Right ventricle myocardium inferior (tissue), 1 donor: ENCODE measurements around the gene GIPC2. TPM values are rescaled to one million over a fixed set of nuclear protein-coding genes. Genes with fewer than 3 reads are reported as not detected.
"Not testable (repeated sequence)": the region's sequence is repeated elsewhere in the genome, so short reads cannot be mapped to it uniquely, and the experiment has no call there.

Source experiments
- ATAC-seq: fragments of 200-7000 bp; cut with Tn5 transposase; one replicate; pipeline ENCODE4 v1.9.1; 2020; ENCODE audit warnings: mild to moderate bottlenecking, moderate library complexity
- DNase-seq: peaks from one replicate; pipeline ENCODE4 v3.0.0; 2021; ENCODE audit errors: missing footprints
- intact Hi-C: fragments of 100-400 bp; cut with DNase I; formaldehyde crosslinking; loops from one replicate; pipeline ENCODE4 v1.11.0; 2022
- long read RNA-seq: library from polyadenylated mRNA; unstranded; transcript quantifications from one replicate; pipeline ENCODE4 v2.0.0, GENCODE V29; 2021
- total RNA-seq: library from RNA; stranded (reverse); fragmentation: NEBNext Ultra II Directional; extraction: Animal tissue kit (Norgen Biotek cat#: 25700); gene quantifications from one replicate; pipeline ENCODE4 v1.2.1, GENCODE V29; 2021
- donor health status: DM: no; HTN: yes; CAD: no; lungs with severe emphysema.

Gene GIPC2, protein sequence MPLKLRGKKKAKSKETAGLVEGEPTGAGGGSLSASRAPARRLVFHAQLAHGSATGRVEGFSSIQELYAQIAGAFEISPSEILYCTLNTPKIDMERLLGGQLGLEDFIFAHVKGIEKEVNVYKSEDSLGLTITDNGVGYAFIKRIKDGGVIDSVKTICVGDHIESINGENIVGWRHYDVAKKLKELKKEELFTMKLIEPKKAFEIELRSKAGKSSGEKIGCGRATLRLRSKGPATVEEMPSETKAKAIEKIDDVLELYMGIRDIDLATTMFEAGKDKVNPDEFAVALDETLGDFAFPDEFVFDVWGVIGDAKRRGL
- total RNA-seq = 2.5 TPM
- long read RNA-seq, partial matches to known transcripts = 0 of 6 reads
- long read RNA-seq, other reads (novel, unspliced or antisense) = 5 of 6 reads

DNA sequence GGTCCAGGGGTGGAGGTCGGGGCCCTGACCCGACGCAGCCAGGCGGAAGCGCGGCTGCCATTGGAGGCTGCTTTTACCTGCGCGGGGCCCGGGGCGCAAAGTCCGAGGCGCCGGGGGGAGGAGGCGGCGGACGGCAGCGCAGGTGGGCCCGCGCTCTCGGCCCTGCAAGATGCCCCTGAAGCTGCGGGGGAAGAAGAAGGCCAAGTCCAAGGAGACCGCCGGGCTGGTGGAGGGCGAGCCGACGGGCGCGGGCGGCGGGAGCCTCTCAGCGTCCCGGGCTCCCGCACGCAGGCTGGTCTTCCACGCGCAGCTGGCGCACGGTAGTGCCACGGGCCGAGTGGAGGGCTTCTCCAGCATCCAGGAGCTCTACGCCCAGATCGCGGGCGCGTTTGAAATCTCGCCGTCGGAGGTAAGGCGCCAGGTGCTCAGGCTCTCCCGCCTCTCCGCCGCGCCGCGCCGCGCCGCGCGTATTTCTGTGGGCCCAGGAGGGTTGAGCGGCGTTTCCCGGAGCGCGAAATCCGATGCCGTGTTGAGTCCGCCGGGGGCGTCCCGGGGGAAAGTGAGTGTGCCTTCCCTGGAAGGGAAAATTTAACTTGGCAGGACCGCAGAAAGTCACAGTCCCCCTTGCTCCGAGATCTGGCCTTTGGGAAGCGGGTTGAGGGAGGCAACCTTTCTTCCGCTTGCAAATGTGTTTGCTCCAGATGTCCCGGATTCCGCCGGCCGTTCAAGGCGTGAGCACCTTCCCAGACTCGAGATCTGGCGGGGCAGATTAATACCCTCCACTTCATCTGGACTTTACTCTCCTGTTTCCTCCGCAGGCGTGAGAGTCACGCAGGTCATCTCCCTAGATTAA lies at the start of gene GIPC2:
TSS of gene GIPC2 (plus strand) at position 41 of the 853 bp plus-strand sequence. CDS start at position 170, 129 bp downstream.
- ATAC-seq (peak; percentile 49), DNase-seq (peak; percentile 69)
- intact Hi-C loops = loop anchor here (1.0 to 5.0 kb wide), 3 partner anchors 41 to 67 kb away; partner anchors contain the start of gene FUBP1

DNA sequence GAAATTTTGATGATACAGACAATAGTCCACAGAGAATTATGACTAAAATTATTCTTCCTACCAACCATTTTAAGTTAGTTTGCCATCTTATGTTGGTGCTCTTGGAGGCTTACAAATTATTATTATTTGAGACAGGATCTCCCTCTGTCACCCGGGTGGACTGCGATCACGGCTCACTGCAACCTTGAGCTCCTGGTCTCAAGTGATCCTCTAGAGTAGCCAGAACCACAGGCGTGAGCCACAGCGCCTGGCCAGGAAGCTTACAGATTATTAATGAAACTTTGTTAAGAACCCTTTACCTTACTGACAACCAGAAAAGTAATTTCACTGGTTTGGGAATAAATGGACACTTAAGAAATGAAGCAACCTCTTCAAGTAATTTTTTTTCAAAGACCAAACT lies 49.0 kb upstream of the GIPC2 start:
- intact Hi-C loops = no loop called here
- DNase-seq = peak; percentile 57
- no peak for ATAC-seq

DNA sequence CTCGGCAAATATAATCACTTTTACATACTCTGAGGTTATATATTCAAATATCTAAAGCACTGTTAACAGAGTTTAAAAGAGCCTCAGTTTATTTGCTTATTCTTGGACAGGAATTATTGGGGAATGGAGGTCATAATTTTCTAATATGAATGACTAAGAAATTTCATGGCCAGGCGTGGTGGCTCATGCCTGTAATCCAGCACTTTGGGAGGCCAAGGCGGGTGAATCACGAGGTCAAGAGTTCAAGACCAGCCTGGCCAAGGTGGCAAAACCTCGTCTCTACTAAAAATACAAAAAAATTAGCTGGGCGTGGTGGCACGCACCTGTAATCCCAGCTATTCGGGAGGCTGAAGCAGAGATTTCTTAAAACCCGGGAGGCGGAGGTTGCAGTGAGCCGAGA lies 45.2 kb upstream of the GIPC2 start:
- ATAC-seq, DNase-seq: not testable (repeated sequence)
- intact Hi-C loops = loop anchor here (5.0 kb wide), 1 partner anchor 102 kb away; no protein-coding TSS in a partner anchor

DNA sequence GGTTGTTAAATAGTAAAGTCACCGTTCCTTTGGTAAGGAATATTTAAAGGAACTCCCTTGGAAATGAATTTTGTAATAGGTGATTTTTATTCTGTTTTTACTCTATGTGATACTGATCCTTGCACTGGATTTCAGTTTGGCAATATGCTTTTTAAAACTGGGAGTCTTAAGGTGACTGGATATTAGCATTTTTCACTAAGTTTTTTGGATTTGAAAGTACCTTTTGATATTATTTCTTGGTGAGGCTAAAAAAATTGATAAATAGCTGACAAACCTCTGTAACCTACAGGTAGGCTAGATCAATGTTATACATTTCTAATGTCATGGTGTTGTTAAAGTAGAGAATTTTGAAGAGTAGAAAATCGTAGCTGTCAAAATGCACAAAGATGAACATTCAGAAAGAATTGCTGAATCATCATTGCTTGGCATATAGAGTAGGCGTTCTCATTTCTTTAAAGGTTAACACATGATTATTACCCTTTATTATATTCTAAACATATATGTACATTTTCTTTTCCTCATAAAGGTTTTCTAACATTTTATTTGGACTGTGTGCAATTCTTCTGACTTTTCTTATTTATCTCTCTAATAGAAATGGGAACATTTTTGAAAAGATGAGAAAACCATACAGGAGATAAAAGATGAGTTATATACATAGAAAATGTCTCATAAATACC lies 42.6 kb upstream of the GIPC2 start:
- intact Hi-C loops = loop anchor here (5.0 kb wide), 1 partner anchor 99 kb away; no protein-coding TSS in a partner anchor
- DNase-seq = no peak

DNA sequence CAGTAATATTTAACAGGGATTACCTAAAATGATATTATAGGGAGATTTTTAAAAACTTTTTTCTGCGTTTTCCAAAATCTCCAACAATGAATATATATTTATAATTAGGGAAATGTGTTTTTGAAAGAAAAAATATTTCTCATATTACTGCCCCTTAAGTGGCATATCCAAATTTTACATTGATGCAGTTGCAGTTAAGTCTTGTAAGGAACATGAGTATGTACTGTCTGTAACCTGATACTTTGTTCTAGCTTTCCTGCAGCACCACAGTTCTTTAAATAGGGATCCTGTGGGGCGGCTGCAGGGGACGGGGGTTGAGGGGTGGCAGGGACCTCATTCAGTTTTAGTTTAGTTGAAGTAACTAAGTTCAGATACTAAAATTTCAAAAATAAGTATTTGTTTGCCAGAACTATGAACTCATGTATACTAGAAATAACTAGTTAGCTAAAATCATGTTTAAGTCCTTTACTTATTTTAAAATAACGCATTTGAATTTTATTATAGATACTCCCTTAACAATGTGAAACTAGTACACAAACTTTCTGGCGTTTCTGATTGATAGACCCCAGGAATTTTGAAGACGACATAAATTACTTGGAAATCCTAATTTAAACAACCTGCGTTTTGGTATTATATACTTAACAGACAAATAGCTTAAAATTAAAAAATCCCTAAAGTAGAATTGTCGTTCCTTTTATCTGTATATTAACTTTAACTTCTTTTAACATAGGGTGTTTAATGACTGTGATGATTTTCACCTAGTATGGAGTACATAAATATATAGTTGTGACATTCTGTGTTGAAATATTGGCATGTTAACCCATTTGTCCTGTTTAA lies 41.7 kb upstream of the GIPC2 start:
- intact Hi-C loops = loop anchor here (5.0 kb wide), 1 partner anchor 98 kb away; no protein-coding TSS in a partner anchor

More for the DNA sequence above, 42.6 kb upstream of the GIPC2 start:
- ATAC-seq = no peak

DNA sequence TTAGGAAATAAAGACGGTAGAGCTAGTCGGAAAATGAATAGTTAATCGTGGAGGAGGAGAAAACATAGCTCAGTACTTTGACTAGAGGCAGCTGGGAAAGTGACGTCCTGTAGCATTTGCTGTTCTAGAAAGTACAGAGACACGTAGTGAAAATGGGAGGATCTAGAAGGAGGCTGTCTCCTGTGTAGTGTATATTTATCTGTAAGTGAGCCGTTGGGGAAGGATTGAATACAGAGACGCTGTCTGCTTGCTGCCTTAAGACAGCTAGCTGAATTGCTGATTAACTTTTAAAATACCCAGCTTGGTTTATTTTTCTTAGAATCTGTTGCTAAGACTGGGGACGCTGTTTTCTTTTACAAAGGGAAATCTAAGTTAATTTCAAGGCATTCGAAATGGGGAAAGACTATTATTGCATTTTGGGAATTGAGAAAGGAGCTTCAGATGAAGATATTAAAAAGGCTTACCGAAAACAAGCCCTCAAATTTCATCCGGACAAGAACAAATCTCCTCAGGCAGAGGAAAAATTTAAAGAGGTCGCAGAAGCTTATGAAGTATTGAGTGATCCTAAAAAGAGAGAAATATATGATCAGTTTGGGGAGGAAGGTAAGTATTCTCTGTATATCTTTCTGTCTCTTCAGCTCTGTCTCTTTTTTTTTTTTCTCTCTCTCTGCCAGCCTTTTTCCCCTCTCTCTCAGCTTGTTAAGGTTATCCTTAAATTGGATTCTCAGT lies 40.9 kb upstream of the GIPC2 start, which contains the start of gene DNAJB4:
TSS of gene DNAJB4 (plus strand) at position 221 of the 729 bp plus-strand sequence. CDS start at position 393, 172 bp downstream.
- intact Hi-C loops = loop anchor here (1.0 to 5.0 kb wide), 3 partner anchors 26 to 97 kb away; partner anchors contain the start of gene FUBP1
- no peak for DNase-seq
- ATAC-seq = peak; percentile 100

More for the DNA sequence above, 41.7 kb upstream of the GIPC2 start:
- no peak for DNase-seq
- ATAC-seq = peak; percentile 78

DNA sequence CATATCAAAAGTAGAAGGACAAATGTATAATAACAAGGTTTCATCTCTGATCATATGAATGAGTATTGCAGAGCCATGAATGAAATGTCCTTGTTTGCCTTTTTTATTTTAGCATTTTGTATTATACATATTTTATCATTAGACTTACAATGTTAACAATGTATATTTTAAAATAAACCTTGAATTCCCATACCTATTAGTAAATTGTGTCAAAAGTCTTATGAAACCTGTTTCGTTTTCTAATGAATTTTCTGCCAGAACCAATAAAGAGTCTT lies 40.4 kb upstream of the GIPC2 start:
- intact Hi-C loops = loop anchor here (1.0 kb wide), 2 partner anchors 26 to 41 kb away; partner anchors contain the start of gene FUBP1
- ATAC-seq = no peak

DNA sequence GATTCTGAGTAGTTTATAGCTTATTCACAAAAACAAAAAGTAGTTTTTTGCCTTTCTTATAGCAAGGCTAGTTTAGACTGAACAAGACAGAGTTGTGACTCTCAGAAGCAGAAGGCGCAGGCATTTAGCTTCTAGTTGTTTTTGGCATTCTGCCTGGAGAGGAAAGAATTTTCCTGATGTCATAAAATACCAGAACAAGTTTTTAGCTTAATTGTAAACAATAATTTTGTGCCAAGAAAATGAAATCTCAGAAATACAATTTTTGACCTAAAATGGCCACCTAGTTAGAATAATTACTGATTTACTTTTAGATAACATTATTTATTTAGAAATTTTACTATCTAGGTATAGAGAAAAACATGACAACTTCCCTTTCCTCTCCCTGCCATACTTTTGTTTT lies 40.0 kb upstream of the GIPC2 start:
- no peak for DNase-seq
- ATAC-seq = peak; percentile 42
- intact Hi-C loops = loop anchor here (1.0 kb wide), 2 partner anchors 26 to 41 kb away; partner anchors contain the start of gene FUBP1

More for the DNA sequence above, 40.4 kb upstream of the GIPC2 start:
- DNase-seq = no peak

DNA sequence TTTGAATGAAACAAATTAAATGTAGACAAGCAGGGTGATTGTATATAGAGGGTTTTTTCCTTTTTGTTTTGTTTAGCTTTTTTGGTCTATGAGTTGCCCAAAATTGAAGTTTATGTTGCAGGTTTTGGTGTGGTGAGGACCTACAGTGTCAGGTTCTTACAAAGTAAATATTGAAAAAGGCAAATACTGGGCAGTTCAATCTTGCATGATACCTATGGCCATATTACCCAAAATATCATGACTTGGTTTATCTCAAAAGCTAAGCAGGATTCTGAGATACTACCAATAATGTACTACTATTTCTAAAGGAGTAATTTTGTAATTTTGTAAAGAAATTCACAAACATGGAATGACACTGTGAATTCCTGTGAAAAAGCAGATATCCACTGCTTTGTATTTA lies 39.2 kb upstream of the GIPC2 start:
- DNase-seq (no peak), ATAC-seq (no peak)
- intact Hi-C loops = no loop called here

DNA sequence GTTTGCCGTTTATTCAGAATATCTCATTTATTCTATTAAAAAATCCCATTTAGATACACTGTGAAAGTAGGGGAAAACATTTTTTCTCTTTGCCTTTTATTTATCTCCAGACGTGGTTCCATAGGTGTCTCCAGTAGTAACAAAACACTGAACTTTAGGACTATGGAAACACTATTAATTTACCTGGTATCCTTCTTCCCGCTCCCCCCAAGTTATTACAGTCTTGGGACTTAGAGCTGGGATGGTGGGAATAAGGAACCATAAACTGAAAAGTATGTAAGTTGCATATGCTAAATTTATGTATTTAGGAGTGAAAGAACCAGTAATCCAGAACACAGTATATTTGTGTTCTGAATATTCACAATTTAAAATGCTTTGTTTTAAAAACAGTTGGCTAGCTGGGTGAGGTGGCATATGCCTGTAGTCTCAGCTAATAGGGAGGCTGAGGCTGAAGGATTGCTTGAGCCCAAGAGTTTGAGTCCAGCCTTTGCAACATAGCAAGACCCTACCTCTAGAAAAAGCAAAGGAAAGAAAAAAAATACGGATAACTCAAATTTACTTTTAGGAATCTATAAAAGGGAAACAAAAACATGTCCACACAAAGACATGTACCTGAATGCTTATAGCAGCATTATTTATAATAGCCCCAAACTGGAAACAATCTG lies 38.0 kb upstream of the GIPC2 start:
- intact Hi-C loops = no loop called here
- no peak for DNase-seq
- no peak for ATAC-seq

DNA sequence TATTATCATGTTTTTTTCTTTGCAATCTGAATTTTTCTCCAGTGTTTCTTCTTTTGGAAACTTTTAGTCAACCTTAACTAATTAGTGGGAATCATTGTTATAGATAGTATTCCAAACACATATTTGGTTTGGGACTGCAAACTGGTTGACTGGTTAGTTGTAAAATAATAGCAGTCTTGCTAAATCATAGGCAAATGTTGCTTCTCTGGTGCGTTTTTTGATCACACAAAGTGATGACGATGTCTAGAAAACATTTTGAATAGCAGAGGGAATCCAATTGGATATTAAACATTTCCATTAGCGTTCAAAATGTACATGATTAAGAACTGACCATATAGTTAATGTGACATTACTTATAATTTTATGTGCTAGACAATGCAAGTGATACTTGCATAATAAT lies 36.5 kb upstream of the GIPC2 start:
- ATAC-seq (no peak), DNase-seq (no peak)
- intact Hi-C loops = no loop called here

DNA sequence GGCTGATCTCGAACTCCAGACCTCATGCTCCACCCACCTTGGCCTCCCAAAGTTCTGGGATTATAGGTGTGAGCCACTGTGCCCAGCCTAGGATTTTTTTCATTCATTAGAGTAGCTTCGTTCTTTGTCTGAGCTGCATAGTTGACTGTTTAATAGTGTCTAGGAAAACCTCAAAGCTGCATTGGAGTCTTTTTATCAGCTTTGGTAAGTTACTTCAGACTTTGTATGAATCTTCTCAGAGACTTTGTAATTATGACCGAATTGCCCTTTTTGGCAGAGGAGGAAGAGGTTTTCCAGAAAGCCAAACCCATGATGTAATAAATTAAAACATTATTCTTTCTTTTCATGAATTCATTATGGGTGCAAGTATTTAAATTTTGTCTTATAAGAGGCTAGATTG lies 35.9 kb upstream of the GIPC2 start:
- DNase-seq (peak; percentile 13), ATAC-seq (no peak)
- intact Hi-C loops = no loop called here

DNA sequence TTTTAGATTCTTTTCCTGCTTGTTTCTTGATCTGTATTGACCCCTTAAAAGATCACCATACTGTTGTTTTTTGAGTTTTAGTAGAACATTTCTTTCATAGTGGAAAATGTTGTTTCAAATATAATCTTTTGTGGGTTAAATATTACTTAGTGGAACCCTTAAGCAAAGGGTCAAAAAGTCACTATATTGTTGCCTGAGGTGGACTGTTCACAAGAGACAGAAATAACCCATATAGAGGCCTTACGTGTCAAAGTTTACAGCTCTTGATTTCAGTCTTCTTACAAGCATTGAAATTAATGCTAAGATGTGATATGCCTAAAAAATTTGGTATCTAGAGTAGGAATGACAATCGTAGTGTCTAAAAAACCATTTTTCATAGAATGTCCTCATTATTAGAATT lies 34.7 kb upstream of the GIPC2 start:
- no peak for ATAC-seq
- no peak for DNase-seq
- intact Hi-C loops = no loop called here

DNA sequence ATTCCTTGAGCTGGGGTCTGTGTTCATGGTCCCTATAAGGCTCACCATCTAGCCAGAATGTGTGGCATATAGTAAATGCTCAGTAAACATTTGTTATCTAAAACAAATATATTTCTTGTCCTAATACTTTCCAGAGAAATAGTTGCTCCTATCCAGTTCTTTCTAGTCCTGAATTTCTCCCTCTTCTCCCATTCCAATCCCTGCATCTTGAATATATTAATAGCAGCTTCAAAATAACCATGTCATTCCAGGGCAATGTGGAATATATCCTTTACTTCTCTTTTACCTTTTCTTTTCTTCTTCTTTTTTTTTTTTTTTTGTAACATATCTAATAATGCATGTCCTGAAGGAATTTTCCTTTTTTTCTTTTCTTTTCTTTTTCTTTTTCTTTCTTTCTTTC lies 30.6 kb upstream of the GIPC2 start:
- no peak for ATAC-seq
- DNase-seq = no peak
- intact Hi-C loops = no loop called here

DNA sequence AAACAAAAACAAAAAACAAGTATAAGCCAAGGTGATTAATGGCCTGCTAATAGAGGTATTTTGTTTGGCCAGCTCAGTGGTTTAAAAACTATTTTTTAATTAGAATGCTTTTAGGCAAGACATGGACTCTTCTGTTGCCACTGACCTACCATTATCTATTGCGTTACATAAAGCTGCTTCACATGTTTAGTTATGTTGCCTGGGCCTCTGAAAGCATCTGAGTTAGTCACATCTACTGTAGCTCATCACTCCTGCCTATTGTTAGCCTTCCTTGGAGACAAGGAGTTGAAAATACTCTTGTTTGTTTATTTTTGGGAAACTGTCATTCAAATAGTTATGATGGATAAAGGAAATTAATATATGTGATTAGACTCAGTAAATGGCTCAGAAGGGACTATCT lies 26.7 kb upstream of the GIPC2 start:
- intact Hi-C loops = no loop called here
- ATAC-seq (no peak), DNase-seq (no peak)

DNA sequence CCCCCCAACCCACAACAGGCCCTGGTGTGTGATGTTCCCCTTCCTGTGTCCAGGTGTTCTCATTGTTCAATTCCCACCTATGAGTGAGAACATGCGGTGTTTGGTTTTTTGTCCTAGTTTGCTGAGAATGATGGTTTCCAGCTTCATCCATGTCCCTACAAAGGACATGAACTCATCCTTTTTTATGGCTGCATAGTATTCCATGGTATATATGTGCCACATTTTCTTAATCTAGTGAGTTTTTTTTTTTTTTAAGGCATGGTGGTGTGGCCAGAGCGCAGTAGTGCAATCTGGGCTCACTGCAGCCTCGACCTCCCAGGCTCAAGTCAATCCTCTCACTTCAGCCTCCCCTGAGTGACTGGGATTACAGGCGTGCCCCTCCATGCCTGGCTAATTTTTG lies 24.6 kb upstream of the GIPC2 start:
- ATAC-seq, intact Hi-C loops, DNase-seq: not testable (repeated sequence)

DNA sequence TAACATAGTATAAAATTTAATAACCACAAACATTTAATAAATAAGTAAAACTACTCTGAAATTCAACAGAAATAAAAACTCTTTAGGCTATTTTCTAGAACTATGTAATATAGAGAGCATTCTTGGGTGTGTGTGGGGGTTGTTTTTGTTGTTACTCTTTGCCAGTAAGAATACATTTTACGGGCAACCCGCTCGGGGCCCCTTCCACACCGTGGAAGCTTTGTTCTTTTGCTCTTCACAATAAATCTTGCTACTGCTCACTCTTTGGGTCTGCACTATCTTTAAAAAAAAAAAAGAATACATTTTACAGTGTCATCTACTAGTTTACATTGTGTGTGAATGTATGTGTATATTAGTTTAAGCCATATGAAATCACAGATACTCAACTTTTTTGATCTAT lies 16.0 kb upstream of the GIPC2 start:
- no peak for DNase-seq
- intact Hi-C loops = no loop called here
- ATAC-seq = no peak
